GM19240 (cell line): ENCODE results near the gene RPTOR.
"Not testable (repeated sequence)": the region's sequence is repeated elsewhere in the genome, so short reads cannot be mapped to it uniquely, and the experiment has no call there.

Experiments
- DNase-seq: peaks from one replicate; pipeline ENCODE4 v3.0.0; 2011; ENCODE audit warnings: low spot score; ENCODE audit not compliant: insufficient read length

RPTOR gene

DNA sequence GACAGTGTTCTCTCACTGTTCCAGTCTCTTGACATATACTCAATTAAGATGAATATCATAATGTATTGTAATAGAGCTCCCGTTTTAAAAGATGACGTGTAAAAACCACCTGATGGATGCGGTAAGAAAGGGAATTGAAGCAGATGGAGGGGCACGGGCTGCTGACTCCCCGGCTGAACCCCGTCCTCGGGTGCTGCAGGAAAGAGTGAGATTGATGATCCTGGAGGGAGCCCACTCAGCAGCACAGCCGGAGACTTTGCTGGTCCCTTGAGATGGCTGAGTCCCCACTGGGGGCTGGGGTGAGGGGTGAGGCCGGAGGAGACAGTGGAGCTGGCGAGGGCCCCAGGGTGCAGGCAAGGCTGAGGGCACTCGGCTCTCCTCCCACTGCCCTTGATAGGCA, 217.4 kb downstream of the RPTOR start:
- no peak for DNase-seq

DNA sequence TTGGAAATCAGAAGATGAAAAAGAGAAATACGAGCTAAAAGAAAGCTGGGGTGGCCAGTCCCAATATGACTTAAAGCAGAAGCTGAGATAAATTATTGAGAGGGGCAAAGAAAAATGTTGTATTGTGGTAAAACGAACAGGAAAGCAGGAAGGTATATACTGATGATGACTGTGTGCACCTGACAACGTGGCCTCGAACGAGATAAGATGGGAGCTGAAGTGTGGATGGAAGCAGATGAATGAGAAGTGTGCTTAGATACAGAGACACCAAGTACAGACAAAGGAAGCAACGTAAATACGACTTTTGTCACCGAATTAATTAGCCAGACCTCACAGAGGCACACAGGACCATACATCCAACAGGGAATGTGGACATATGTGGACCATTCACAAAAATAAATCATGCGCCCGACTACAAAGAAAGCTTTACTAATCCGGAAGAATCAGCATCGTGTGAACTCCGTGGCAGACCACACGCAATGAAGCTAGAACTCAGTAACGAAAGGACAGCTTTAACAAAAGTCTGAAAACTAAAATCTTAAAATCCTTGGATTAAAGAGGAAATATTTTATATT, 218.7 kb downstream of the RPTOR start:
- no peak for DNase-seq

DNA sequence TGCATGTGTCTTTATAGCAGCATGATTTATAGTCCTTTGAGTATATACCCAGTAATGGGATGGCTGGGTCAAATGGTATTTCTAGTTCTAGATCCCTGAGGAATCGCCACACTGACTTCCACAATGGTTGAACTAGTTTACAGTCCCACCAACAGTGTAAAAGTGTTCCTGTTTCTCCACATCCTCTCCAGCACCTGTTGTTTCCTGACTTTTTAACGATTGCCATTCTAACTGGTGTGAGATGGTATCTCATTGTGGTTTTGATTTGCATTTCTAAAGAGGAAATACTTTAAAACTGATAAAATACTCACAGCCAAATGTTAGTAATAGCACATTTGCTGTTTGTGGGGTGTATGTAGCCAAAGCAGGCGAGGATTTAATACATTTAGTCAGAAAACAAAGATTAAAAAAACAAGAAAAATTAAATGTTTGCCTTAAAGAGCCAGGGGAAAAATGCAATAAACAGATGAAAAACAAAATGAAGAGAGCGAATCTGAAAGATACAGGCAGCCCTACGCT, 220.0 kb downstream of the RPTOR start:
- not testable (repeated sequence) for DNase-seq

DNA sequence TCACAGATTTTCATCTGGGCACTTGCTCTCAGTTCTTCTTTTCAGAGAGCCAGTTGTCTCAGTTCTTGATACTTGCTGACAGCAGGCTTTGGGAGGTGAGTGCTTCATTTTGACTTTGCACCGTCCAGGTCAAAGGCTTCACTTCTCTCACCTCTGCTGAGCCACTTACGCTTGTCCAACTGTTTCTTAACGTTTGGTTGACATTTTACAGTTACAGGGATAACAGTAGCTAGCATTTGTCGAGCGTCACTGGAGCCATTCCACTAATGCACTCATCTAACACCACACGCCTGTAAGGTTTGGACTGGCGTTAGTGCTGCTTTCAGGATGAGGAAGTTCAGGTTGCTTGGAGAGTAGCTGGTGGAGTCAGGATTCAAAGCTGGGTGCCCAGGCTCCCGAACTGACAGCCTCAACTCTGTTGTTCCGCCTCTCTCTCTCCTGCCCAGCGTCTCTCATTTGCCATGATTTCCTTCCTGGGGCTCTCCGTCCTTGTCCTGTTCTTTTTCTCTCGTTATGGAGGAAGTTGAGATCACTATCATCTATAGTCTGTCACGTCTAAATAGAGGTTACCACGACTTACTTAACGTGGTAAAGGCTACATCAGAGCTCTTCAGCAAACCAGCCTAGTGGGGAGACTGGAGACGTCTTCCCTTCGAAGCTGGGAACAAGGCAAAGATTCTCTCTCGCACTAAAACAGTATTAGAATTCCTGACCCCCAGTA, 220.8 kb downstream of the RPTOR start:
- no peak for DNase-seq

DNA sequence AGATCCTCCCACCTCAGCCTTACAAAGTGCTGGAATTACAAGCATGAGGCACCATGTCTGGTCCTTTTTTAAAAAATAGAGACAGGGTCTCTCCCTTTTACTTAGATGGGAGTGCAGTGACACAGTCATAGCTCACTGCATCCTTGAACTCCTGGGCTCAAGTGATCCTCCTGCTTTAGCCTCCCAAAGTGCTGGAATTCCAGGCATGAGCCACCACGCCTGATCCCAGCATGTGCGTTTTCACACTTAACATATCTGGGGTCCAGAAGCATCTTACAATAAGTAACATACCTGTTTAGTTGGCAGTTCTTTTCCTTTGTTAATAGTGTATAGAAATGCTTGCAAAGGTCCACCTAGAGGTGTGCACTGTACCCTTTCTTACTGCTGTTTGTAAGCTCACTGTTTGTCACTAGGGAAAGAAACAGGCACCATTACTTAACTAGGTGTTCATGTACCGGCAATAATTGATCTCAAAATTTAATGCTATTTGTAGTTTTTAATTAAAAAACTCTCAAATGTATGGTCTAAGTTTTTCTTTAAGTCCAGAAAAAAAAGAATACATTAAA, 221.7 kb downstream of the RPTOR start:
- no peak for DNase-seq

DNA sequence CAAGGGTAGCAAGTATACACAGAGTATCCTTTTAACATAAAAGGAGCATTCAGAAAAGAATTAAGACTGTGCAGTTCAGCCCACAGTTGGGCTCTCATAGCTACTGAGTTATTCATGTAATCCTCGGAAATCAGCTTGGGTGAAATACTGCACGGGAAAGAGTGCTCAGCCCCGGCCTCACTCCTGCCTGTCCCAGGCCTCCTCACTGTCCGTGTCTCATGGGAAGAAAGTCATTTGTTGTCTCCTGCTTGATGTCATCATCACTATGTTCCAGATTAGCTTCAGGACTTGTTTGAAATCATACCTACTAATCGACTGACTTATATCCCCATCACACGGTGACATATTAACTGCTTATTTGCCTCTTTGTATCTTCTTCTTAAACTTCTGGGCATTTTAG, 223.8 kb downstream of the RPTOR start:
- DNase-seq, result no peak

DNA sequence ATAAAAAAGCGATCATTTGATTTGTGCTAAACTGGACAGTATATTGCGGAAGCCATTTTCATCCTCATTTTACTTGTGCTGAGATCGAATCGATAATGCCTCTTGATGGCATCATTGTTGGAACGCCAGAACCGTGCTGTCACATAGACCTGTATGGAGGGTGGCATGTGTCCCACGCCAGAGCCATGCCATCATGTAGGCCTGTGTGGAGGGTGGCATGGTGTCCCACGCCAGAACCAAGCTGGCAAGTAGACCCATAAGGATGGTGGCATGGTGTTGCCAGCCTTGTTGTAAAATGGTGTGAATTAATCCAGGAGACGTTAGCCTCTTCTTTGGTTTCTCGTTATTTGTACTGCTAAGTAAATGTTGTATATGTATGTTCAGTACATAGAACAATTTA, 224.3 kb downstream of the RPTOR start:
- no peak for DNase-seq

DNA sequence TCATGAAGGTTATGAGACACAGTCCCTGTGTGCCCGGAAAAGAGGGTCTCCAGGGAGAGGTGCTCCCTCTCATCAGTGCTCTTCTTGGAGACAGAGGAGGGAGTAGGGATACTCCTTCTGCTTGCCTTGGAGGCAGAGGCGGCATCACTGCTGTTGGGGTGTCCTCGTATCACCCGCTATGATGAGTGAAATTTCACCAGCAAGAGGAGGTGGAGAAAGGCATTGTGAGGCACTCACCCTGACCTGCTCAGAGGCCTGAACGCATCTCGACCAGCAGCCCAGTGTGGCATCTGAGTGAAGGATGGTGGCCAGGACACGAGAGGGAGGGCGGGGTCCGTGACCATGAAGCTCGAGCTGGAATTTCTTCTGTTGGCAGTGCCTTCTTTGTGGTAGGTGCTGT, 224.9 kb downstream of the RPTOR start:
- no peak for DNase-seq

DNA sequence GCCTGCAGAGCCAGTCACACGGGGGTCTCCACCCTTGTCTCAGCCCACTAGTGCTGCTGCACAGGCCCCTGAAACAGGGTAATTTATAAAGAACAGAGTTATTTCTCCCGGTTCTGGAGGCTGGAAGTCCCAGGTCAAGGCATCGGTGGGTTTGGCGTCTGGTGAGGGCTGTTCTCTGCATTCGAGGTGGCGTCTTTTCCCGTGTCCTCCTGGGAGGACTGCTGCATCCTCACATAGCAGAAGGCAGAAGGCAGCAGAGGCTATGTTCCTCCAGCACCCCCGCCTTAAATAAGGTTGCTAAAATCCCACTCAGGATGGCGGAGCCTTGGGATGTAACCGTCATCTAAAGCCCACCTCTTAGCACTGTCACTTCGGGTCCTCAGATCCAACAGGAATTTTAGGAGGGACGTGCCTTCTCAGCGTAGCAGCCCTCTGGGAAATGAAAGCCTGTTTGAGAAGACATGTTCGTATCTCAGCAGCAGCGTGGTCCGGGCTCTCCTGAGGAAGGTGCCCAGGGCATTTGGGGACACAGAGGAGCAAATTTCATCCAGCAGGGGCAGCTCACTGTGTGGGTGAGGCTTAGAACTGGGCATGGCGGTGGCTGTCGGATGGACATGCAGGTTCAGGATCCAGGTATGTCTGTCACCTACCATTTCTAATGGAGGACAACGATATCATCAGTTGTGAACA, 225.4 kb downstream of the RPTOR start:
- no peak for DNase-seq

DNA sequence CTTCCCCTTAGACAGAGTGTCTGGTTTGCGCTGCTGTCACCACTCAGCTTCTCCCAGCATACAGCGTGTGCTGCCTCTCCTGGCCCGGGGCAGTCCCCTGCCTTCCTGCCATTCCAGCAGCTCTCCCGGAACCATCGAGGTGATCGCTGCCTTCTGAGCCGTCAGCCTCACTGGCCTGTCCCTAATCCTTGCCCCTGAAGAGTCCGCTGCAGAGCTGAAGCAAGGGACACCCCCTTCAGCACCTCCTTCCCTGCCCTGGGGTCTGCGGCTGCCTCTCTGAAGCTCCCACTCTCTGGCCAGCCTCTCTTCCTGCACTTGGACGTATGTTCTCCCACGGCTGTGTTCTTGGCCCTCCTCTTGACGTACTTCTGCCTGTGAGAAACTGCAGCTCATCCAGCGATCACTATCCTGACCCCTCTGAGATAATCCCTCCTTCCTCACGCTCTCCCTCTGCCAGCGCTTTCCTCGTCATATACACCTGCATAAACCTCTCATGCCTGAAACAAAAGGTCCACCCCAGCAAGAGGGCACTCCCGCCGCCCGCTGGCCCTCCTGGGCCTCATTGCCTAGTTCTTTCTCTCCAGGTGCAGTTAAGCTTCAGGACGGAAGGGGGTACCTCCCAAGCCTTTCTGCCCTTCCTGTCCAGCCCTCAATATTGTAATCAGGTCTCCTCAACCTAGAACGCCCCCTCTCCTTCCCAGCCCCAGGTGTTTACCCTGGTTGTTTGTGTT, 226.4 kb downstream of the RPTOR start:
- DNase-seq, result no peak

DNA sequence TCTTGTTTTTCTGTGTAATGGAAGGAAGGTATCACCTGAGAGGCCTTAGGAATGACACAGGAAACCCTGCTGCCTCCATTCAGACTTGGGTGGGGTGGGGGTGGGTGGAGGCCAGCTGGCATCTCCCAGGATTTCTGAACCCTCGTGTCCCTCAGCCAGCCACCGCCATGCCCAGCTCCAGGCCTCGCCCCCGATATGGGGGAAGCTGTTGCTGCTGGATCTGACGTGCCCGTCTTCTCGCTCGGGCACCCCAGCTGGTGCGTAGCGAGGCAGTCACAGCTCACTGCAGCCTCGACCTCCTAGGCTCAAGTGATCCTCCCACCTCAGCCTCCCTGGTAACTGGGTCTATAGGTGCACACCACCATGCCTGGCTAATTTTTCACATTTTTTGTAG, 227.0 kb downstream of the RPTOR start:
- no peak for DNase-seq

DNA sequence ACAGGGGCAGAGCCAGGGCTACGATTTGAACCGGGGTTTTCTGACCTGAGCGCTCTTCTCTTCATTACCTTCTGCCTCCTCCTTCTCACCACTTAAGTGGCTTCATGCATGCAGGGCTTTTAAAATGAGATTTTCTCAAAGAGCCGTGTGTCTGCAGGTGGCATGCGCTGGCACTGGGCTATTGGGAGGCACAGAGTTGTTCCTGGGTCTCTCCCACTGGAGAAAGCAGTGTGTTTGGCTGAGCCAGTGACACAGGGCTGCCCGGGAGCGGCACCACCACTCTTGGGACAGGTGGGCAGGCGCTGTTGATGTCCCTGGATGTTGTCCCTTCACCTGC, 228.2 kb downstream of the RPTOR start:
- DNase-seq, result no peak

DNA sequence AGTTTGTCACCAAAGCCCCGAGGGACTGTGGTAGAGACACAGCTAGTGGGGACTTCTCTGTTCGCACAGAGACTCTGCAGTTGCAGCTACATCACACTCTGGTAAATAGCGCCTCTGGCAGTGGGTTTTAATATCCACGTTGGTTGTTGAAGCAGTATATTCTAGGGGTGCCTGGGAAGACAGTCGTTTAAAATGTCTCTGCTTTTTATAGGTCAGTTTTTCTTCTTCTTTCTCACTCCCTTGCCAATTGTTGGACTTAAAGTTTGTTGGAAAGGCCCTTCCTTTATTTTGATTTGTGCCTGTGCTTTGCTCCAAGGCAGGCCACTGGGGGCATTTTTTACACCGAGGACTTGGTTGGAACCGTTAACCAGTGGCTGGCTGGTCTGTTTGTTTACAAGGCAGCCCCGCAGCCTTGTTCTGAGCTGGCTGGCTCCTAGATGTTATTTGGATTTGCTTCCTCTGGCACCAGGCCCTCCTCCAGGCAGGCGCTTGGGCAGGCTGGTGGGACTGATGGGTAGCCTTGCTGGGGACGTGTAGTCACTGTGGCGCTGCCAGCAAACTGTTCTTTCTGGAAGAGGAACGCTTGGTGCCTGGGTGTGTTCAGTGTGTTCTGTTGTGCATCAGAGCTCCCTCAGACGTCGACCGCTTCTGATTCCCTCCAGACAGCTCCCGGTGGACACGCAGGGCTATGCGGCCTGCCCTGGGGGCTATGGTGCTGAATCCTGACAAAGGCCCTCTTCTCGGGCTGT, 228.8 kb downstream of the RPTOR start:
- no peak for DNase-seq

DNA sequence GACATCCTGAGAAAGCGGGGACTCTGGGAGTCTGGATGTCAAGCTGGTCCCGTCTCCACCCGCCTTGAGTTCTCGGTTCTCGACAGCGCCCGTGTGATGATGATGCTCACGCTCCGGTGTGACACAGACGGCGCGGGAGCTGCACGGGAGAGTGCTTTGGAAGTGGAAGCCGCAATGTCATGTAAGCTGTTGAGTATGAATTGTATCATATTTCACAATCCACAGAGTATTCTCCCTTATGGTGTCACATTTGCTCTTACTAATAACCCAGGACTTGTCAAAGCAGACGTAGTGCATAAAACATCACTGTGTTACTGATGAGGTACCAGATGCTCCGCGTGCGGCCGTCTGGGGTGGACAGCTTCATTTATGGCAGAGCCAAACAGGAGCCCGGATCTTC, 229.5 kb downstream of the RPTOR start:
- no peak for DNase-seq

DNA sequence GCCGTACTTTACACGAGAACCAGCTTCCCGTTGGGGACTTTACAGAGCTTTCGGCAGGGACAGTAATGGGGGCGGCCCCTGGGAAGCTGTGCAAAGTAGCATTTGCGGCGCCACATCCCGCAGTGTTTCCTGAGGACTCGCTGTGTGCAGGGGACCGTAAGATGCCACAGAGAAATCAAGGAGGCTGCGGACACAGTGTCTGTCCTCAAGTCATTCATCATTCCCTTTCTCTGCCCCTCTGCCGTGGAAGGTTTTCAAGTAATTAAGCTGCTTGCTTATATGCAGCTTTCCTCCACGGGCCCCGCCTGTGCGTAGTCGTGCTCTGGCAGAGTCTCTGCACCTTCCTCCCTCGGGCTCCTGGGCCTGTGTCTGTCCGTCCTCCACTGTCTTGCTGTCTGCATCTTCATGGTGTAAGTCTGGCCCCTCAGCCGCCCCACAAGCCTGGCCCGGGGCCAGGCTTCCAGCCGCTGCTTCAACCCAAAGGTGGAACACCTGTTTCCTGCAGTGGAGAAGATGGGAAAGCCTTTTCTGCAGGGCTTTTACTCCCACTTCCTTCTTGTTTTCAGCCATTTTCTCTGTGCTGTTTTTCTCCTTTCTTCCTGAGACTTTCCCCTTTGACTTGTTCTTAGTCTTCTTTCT, 230.1 kb downstream of the RPTOR start:
- DNase-seq, result no peak

DNA sequence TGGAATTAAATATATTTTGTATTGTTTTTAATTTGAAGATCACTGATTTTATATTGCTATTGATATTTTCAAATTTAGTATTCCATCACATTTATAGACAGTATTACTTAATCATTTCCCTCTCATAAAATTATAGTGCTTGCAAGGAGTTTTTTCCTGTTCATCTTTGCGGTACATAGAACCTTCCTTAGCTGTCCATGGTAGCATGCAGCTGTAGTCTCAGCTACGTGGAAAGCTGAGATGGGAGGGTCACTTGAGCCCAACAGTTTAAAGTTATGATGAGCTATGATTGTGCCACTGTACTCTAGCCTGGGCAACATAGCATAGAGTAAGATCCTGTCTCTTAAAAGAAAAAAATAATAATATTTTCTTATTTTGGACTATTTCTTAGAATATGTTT, 231.2 kb downstream of the RPTOR start:
- no peak for DNase-seq

DNA sequence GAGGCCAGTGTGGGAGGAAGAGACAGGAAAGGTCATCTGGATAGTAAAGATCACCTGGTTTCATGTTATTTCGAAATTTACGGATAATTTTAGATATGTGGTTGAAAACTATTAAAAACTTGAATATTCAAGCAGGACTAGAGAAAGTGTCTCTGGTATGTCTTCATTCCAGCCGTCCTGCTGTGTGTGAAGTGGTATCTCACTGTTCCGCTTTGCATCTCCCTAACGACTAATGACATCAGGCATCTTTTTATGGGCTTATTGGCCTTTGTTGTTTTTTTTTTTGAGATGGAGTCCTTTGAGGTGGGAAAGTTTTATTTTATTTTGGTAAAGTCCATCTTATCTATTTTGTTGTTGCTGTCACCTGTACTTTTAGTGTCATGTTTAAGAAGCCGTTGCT, 232.6 kb downstream of the RPTOR start:
- DNase-seq, result no peak

DNA sequence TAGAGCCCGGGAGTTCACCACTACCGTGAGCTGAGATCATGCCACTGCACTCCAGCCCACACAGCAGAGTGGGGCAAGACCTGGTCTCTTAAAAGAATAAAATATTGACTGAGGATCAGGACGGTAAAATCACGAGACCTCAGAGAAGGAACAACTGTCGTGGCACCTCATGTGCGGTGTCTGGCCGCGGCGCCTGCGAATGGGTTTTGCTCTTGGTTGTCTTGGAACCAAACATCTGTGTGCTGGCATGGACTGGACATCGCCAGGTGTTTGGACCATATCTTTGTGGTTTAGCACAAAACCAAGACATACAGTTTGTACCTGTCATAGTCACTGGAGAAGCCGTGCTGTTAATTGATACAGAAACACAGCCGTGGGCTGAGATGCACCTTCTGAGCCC, 234.1 kb downstream of the RPTOR start:
- DNase-seq, result no peak

DNA sequence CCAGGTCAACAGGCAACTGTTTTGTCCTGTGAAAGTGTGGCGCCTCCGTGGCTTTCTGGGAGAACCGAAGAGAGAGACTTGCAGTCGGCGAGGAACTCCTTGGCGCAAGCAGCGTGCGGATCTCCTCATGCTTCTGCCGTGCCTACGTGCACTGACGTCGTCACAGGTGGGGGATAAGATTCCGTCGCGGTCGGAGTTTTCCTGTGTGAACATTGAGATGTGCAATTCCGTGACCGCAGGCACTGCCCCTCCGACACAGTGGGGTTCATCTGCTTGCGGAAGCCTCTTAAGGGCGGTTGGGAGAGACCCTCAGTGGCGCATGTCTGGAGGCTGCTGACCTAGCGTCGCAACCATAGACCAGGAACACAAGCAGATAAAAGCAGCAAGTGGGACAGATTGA, 234.7 kb downstream of the RPTOR start:
- no peak for DNase-seq

DNA sequence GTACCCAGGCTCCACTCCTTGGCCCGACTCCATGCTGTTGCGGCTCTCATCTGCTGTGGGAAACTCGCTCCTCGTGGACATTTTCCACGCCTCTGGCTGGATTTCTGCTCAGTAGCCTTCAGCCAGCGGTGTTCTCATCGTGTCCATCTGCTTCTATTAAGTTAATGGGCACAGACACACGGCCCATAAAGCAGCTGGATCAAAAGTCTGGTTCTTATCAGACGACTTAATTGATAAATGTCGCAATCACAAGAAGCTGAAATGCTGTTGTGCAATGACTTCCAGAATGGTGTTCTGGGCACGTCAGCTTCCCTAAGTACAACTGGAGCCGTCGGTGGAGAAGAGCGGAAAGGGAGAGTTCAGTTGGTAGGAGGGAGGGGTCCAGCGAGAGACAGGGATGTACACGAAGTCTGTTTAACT, 235.3 kb downstream of the RPTOR start:
- DNase-seq, result no peak
